Testis (tissue), 2 donors: ENCODE results near the gene ADARB1.

Experiments
- CTCF ChIP-seq, 3 experiments: fragments of 450-650 bp in 2 of 3; fragments of 200-600 bp in 1 of 3; sonication (generic) in 1 of 3; IDR thresholded peaks; one replicate each; pipeline ENCODE4 v1.5.1; 2016 to 2019; ENCODE audit warnings: antibody characterized with exemption in 3 of 3, mild to moderate bottlenecking in 2 of 3, moderate library complexity in 1 of 3
- POLR2A ChIP-seq: fragments of 450-650 bp; IDR thresholded peaks from one replicate; pipeline ENCODE4 v1.6.1; 2017; ENCODE audit warnings: antibody characterized with exemption, mild to moderate bottlenecking, moderate library complexity

- TF ChIP-seq CTCF (IDR thresholded peaks at IDR 0.05) (no peak), POLR2A (no peak)
Measured at GRCh38 chr21:45045481-45045880, 28.9 kb upstream of the ADARB1 start.
